Esophagus (tissue), 2 donors: Measurements from ENCODE around the gene MTHFD1L. TPM values are rescaled to one million over a fixed set of nuclear protein-coding genes. Genes with fewer than 3 reads are reported as not detected.

Source experiments
- H3K27ac ChIP-seq, 2 donors: one replicate each; pipeline ENCODE4 v1.5.1; 2013; ENCODE audit warnings: low read depth in 2 of 2, mild to moderate bottlenecking in 2 of 2, inconsistent platforms in 1 of 2, low read length in 1 of 2, moderate library complexity in 1 of 2
- H3K27me3 ChIP-seq, 2 donors: one replicate each; pipeline ENCODE4 v1.6.1; 2013; ENCODE audit warnings: low read length in 2 of 2, control low read depth in 1 of 2, mild to moderate bottlenecking in 1 of 2; ENCODE audit not compliant: insufficient read depth in 2 of 2, control insufficient read depth in 1 of 2
- H3K36me3 ChIP-seq, 2 donors: one replicate each; pipeline ENCODE4 v1.6.1; 2013; ENCODE audit warnings: low read length in 1 of 2; ENCODE audit not compliant: control insufficient read depth in 2 of 2, insufficient read depth in 2 of 2
- H3K4me1 ChIP-seq, 2 donors: one replicate each; pipeline ENCODE4 v1.6.1; 2013; ENCODE audit warnings: low read length in 1 of 2; ENCODE audit not compliant: control insufficient read depth in 2 of 2, insufficient read depth in 2 of 2
- H3K4me3 ChIP-seq, 2 donors: one replicate each; pipeline ENCODE4 v1.5.1; 2013; ENCODE audit warnings: low read length in 2 of 2, mild to moderate bottlenecking in 2 of 2, low read depth in 1 of 2, moderate library complexity in 1 of 2
- H3K9me3 ChIP-seq, 2 donors: one replicate each; pipeline ENCODE4 v1.6.1; 2013; ENCODE audit warnings: mild to moderate bottlenecking in 2 of 2, low read depth in 1 of 2, low read length in 1 of 2, moderate library complexity in 1 of 2; ENCODE audit not compliant: control insufficient read depth in 2 of 2, insufficient read depth in 1 of 2
- WGBS, 2 donors: extraction: QIAGEN DNeasy Blood & Tissue Kit; methylation state at CpG; one replicate each; pipeline ENCODE4 v1.1.7; 2013; 5-methylcytosine and 5-hydroxymethylcytosine counted together
- polyA plus RNA-seq, 2 donors: library from polyadenylated mRNA; stranded (reverse); fragments of 200-250 nt; gene quantifications; one replicate each; pipeline ENCODE4 v1.2.3, GENCODE V29; 2013
- donor health status: healthy with polysubstance abuse.
- donor health status: Bipolar disorder and iron deficiency.

The MTHFD1L gene
- polyA plus RNA-seq, 2 donors = 1.6 to 4.1 TPM

DNA sequence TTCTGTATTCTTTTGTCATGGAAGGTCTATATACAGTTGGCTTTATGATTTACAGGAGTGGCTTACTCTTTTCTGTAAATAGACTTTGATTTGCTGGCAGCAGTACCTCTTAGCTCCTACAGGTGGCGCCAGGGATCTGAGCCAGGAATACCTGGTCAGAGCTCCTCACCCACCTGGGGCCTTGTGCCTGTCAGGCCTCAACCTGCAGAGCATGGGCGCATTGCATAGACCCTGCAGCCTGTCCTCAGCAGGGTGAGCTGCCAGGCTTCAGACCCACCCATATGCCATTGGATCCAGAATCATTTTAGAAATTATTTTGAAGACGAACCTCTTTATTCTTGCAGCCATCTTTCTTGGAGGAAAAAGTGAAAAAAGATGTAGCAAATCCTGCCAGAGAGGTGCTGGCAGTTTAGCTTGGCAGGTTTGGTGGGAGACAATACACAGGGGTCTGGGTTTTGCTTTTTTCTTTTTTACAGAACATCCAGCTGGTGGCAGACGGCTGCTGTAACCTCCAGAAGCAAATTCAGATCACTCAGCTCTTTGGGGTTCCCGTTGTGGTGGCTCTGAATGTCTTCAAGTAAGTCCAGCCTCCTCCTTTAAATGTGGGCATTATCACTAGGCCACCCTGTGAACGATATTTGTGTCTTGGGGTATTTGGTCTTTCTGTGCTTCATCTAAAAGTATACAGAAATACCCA, 149.1 kb downstream of the MTHFD1L start:
- 45 to 46% methylated on average over 6 of the region's 6 CpGs for whole genome bisulfite sequencing, 2 donors
- Histone ChIP-seq H3K4me1 (no peaks in the 10 kb centered on the region), H3K36me3 (no peaks in the 10 kb centered on the region), H3K27ac (no peak overlapping the region), H3K27me3 (no peaks in the 10 kb centered on the region), H3K4me3 (no peak overlapping the region), H3K9me3 (no peaks in the 10 kb centered on the region)

- Histone ChIP-seq H3K9me3 (no peaks in the 10 kb centered on the region), H3K4me3 (no peak overlapping the region), H3K36me3 (no peaks in the 10 kb centered on the region), H3K4me1 (no peaks in the 10 kb centered on the region), H3K27me3 (no peaks in the 10 kb centered on the region), H3K27ac (no peak overlapping the region)
- WGBS, 2 donors = 81 to 82% methylated on average over 12 of the region's 12 CpGs
Observed at GRCh38 chr6:151015101-151015700, 149.7 kb downstream of the MTHFD1L start.

- Histone ChIP-seq H3K27ac (no peak overlapping the region), H3K4me3 (no peak overlapping the region), H3K27me3 (no peaks in the 10 kb centered on the region), H3K36me3 (no peaks in the 10 kb centered on the region), H3K9me3 (no peaks in the 10 kb centered on the region), H3K4me1 (no peaks in the 10 kb centered on the region)
- 89 to 92% methylated on average over 6 of the region's 6 CpGs for WGBS, 2 donors
Observed at GRCh38 chr6:151016107-151016506, 150.6 kb downstream of the MTHFD1L start.

DNA sequence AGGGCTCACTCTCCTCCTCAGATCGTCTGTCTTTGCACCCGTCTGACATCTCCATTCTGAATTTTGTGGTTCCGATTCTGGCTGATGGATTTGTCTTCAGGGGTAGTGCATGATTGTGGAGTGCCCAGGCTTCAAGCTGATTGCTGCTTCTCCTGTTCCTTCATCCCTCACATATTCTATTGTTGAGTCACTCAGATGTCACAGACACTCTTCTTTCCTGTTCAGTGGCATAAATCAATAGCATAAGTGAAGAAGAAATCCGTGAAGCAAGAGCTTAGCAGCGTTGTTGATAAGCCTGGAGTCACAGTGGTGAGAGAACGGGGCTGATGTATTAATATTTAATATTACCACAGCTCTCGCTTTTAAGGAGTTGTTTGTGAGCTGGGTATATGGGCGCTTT, 152.5 kb downstream of the MTHFD1L start:
- no peaks in the 10 kb centered on the region for H3K9me3 ChIP-seq
- H3K27me3 ChIP-seq = no peaks in the 10 kb centered on the region
- 81 to 83% methylated on average over 8 of the region's 8 CpGs for WGBS, 2 donors
- H3K36me3 ChIP-seq = no peaks in the 10 kb centered on the region
- H3K27ac ChIP-seq = no peak overlapping the region
- no peak overlapping the region for H3K4me3 ChIP-seq
- no peaks in the 10 kb centered on the region for H3K4me1 ChIP-seq

GRCh38 chr6:151018911-151019782, 153.6 kb downstream of the MTHFD1L start:
- H3K4me3 ChIP-seq = no peak overlapping the region
- no peaks in the 10 kb centered on the region for H3K4me1 ChIP-seq
- H3K36me3 ChIP-seq = no peaks in the 10 kb centered on the region
- WGBS, 2 donors = 58 to 73% methylated on average over 7 of the region's 7 CpGs
- H3K27me3 ChIP-seq = no peaks in the 10 kb centered on the region
- no peaks in the 10 kb centered on the region for H3K9me3 ChIP-seq
- H3K27ac ChIP-seq = no peak overlapping the region

DNA sequence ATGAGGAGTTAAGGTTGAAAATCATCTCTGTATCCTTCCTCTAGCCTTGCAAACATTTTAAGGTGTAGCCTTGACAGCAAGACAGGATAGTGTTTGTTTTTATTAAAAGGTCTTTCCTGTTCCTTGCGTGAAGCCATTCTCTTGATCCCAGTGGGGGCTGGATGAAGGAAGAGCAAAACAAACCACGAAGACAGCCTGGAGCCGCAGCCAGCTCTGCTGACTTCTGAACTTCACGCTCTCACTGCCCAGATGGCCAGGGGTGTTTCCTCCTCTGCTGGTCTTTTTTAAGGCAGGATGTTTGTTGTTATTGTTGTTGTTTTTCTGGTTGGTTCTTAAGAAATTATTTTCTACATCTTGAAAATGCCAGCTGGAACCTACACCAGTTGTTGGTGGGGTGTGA, 156.4 kb downstream of the MTHFD1L start:
- Histone ChIP-seq H3K9me3 (no peaks in the 10 kb centered on the region), H3K4me1 (no peaks in the 10 kb centered on the region), H3K4me3 (no peak overlapping the region), H3K27me3 (no peaks in the 10 kb centered on the region), H3K36me3 (no peaks in the 10 kb centered on the region), H3K27ac (no peak overlapping the region)
- whole genome bisulfite sequencing, 2 donors = 65 to 69% methylated on average over 4 of the region's 4 CpGs

DNA sequence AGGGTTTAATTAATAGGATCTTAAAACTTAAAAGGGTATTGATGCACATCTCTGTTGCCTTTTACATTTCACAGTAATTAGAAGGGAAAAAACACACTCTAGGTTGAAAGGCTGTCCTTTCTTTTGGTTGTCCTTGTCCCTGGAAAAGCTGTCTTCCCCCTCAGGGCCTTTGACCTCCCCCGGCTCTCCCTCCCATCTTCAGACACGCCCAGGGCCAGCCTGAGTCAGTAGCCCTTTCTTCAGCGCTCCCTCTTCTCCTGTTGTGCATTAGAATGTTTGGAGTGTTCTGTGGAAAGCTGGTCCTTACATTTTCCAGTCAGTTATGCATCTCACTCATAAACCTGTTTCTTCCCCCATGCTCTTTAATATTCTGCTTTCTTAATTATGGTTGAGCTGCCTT, 157.0 kb downstream of the MTHFD1L start:
- H3K36me3 ChIP-seq = no peaks in the 10 kb centered on the region
- H3K27ac ChIP-seq = no peak overlapping the region
- WGBS, 2 donors = 59 to 88% methylated on average over 3 of the region's 3 CpGs

DNA sequence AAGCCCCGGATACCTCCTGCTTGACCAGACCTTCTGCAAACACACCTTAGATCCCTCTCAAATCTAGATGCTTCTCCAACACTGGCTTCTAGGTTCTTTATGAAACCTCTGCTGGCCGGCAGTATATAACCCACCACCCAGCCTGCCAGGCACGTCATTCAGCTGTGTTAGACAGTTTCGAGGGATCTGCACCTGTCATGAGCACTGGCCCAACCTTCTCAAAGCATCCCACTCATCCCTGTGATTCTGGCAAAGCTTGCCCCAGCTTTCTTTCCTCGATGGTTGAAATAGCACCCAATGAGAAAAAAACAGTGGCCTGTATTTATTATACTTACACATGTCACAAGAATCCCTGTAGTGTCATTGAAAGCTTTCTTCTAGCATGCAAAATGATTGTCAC, 157.8 kb downstream of the MTHFD1L start:
- Histone ChIP-seq H3K36me3 (no peaks in the 10 kb centered on the region), H3K4me3 (no peak overlapping the region), H3K9me3 (no peaks in the 10 kb centered on the region), H3K4me1 (no peaks in the 10 kb centered on the region), H3K27me3 (no peaks in the 10 kb centered on the region), H3K27ac (no peak overlapping the region)
- WGBS, 2 donors = 93 to 94% methylated on average over 5 of the region's 5 CpGs

More for the DNA sequence above, 157.0 kb downstream of the MTHFD1L start:
- no peaks in the 10 kb centered on the region for H3K27me3 ChIP-seq
- no peaks in the 10 kb centered on the region for H3K9me3 ChIP-seq
- no peak overlapping the region for H3K4me3 ChIP-seq
- no peaks in the 10 kb centered on the region for H3K4me1 ChIP-seq

GRCh38 chr6:151024597-151024996, 159.1 kb downstream of the MTHFD1L start:
- WGBS, 2 donors = 86 to 93% methylated on average over 7 of the region's 7 CpGs
- H3K27me3 ChIP-seq = no peaks in the 10 kb centered on the region
- no peak overlapping the region for H3K27ac ChIP-seq
- no peak overlapping the region for H3K4me3 ChIP-seq
- H3K9me3 ChIP-seq = no peaks in the 10 kb centered on the region
- no peaks in the 10 kb centered on the region for H3K36me3 ChIP-seq
- no peaks in the 10 kb centered on the region for H3K4me1 ChIP-seq
